GM19438 (cell line): ENCODE results near the gene WDR44.
"Not testable (repeated sequence)": the region's sequence is repeated elsewhere in the genome, so short reads cannot be mapped to it uniquely, and the experiment has no call there.

ENCODE experiments used
- ATAC-seq: cut with Tn5 transposase; IDR thresholded peaks from one replicate; pipeline ENCODE4 v1.9.1; 2021; ENCODE audit warnings: low read depth; ENCODE audit not compliant: unreplicated experiment

The WDR44 gene, protein sequence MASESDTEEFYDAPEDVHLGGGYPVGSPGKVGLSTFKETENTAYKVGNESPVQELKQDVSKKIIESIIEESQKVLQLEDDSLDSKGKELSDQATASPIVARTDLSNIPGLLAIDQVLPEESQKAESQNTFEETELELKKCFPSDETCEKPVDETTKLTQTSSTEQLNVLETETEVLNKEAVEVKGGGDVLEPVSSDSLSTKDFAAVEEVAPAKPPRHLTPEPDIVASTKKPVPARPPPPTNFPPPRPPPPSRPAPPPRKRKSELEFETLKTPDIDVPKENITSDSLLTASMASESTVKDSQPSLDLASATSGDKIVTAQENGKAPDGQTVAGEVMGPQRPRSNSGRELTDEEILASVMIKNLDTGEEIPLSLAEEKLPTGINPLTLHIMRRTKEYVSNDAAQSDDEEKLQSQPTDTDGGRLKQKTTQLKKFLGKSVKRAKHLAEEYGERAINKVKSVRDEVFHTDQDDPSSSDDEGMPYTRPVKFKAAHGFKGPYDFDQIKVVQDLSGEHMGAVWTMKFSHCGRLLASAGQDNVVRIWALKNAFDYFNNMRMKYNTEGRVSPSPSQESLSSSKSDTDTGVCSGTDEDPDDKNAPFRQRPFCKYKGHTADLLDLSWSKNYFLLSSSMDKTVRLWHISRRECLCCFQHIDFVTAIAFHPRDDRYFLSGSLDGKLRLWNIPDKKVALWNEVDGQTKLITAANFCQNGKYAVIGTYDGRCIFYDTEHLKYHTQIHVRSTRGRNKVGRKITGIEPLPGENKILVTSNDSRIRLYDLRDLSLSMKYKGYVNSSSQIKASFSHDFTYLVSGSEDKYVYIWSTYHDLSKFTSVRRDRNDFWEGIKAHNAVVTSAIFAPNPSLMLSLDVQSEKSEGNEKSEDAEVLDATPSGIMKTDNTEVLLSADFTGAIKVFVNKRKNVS

DNA sequence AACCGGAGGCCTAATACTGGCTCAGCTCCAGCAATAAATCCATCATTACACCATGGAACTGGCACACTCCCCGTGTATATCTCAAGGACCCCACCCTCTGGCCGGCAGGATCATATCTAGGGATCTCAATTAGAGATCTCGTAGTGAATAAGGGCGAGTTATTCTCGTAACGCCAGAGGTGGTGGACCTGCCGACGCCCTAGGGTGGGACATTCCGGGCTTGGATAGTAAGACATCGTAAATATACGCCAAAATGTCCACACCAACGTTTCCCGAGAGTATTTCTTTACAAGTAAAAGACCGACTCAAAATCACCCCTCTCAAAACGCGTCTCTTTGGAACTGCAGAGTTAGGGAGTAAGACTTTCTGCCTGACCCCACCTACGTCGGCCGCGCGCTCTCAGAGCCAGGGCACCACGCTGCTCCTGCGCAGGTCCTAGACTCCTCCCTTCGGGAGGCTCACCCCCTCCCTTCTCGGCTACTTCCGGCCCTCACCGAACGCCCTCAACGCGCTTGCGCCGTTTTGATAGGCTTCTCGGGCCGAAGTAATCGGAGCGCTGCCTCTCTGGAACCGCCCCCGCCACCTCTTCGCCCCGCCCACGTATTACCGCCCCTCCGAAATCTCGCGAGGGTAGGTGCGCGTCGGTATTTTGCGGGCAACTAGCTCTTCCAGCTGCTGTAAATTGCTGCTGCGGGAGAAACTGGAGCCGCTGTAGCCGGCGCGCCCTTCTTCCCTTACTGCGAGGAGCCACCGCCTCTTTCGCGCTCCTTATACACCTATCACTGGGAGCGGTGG is at the start of gene WDR44:
Gene WDR44, plus strand, starts transcription at position 643 of the 794 bp plus-strand sequence. CDS start 398 bp downstream, outside the sequence.
- ATAC-seq = peak; percentile 84

DNA sequence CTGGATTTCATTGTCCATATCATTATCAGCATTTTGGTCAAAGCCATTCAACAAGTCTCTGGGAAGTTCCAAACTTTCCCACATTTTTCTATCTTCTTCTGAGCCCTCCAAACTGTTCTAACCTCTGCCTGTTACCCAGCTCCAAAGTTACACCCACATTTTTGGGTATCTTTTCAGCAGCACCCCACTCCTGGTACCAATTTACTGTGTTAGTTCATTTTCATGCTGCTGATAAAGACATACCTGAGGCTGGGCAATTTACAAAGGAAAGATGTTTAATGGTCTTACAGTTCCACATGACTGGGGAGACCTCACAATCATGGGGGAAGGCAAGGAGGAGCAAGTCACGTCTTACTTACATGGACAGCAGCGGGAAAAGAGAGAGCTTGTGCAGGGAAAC is 40.1 kb upstream of the WDR44 start:
- not testable (repeated sequence) for ATAC-seq

DNA sequence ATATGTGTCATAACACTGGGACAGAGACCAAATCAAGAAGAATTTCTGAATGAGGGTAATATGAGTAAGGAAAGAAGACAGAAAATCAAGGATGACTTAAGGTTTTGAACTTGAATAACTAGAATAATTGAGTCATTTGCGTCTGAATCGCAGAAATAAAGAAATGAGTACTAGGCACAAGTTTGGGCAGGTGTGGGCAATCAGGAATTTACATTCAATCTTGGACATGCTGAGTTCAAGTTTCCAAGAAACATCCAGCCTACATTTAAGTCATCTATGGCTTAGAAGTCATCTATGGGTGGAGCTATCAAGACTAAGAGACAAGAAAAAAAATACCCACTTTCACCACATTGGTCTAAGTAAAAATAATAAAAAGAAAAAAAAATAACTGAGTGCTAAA is 30.4 kb upstream of the WDR44 start:
- ATAC-seq = no peak

DNA sequence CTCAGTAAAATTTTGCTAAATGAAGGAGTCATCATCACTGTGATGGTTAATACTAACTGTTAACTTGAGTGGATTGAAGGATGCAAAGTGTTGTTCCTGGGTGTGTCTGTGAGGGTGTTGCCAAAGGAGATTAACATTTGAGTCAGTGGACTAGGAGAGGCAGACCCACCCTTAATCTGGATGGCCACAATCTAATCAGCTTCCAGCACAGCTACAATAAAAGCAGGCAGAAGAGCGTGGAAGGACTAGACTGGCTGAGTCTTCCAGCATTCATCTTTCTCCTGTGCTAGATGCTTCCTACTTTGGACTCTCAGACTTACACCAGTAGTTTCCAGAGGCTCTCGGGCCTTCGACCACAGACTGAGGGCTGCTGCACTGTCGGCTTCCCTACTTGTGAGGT is 21.3 kb upstream of the WDR44 start:
- no peak for ATAC-seq

DNA sequence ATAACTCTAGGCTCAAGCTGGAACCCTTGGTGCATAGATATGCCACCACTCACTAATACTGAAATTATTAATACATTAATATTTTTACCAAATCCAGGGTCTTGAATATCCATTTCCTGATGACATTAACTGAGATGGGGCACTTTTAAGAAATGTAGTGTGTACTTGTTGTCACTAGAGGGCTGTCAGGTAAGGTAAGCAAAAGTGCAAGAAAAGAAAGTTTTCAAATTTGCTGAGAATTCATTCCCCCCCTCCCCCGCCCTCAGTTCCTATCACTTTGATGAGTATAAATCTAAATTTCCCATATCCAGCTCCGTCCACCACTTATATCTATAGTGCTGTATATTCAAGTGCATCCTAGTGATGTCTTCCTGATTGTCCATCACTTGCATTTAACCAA is 20.5 kb upstream of the WDR44 start:
- no peak for ATAC-seq

DNA sequence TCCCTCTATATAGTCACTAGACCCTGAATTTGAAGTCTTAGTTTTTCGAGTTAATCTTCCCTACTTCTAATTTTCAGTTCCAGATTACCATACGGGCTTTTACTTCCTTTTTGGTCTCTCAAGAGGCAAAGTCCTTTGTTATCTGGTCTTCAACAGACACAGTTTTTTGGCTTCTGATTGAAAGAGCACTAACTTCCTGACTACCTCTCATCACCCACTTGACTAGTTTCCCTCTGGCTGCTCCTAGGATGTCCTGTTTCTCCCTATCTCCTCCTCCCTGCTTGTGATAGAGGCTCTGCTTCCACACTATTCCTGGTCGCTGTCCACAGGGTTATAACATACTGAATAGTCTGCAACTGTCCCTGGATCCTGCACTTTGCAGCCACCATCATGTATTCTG is 16.7 kb upstream of the WDR44 start:
- no peak for ATAC-seq

DNA sequence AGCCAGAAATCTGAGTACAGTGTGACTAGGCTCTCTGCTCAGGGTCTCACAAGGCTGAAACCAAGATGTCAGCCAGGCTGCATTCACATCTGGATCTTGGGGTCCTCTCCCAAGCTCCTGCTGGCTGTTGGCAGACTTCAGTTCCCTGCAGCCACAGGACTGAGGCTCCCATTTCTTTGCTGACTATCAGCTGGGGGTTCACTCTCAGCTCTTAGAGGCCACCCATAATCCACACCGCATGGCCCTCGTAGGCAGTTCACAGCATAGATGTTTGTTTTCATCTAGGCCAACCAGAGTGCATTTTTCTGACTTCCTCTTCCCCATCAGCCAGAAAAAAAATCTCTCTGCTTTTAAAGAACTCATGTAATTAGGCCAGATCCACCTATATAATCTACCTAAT is 8.2 kb upstream of the WDR44 start:
- no peak for ATAC-seq

DNA sequence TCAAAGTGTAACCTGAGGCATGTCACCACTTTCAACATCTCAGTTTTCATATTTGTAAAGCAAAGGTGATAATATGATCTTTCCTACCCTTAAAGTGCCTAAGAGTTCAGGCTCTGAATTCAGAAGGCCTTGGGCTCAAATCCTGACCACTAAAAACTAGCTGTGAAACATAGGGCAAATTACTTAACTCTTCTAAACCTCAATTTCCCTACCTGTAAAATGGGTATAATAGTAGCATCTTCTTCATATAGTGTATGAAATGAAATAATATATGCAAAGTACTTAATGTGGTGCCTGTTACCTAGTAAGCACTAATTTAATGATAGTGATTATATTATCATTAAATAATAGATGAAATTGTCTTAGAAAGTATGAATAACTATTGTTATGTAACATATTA is 7.0 kb upstream of the WDR44 start:
- ATAC-seq = no peak

DNA sequence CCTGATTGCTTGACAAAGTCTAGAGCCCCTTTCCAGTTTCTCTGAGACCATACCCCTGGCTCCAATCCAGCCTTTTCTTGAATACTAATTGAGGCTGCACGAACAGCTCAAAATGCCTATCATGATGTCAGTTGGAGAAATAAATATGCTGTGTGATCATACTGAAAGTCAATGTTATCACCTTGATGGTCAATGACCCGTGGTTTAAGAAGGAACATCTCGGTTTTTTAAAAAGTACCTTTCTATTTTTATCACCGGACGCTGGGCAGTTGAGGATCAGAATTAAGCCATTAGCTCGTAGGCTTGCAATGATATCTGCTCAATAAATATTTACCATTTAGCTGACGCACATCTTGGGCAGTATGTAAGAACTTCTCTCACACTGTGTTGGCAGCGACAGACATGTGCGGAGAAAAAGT is 852 bp upstream of the WDR44 start:
- peak; percentile 3 for ATAC-seq

DNA sequence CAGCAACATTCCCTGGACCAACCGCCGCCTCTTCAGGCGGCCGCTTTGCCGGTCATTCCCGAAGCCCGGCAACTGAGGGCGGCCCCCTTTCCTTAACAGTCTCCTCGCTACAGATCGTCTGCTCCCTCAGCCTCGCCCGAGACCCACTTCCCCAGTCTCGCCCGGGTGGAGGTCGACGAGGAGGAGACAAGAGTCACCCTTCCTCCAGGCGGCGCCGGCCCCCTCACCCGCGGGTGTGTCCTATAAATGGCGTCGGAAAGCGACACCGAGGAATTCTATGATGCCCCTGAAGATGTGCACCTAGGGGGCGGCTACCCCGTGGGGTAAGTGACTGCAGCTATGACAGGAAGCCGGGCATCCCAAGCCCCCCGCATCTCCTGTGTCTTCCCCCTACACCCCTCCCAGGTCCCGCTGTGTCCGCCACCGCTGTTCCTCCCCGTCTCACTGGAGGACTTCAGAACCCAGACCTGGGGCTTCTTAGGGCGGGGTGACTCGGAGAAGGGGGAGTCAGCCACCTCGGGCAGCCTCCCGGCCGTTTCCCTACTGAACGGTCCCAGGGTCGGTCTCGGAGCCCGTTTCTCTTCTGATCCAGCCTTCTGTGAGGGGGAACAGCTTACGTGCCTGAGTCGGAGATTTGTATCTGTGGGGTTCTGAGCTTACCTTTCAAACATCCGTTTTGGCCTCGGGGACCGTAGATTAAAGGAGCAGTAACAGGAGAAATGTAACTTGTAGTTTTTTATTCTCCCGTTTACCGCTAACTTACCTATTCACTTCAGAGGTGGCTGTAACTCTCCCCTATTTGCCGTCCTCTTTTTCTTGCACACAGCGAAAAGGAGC is 570 bp downstream of the WDR44 start:
- peak; percentile 30 for ATAC-seq

DNA sequence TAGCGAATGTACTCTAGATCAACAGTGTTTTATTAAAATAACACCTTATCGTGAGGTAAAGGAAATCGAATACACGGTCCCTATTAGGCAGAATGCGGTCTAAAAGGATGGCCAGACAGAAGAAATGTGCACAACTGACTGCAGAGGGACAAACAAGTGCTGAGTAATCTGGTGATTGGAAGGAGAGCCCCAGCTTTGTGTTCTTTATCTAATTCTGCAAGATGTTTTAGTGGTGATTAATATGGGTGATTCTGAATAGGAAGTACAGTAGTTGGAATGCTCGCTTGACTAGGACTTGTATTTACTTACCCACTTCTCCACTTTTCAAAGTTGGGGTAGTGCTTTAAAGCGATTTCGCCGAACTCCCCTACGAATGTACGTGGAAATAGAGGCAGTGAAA is 1.2 kb downstream of the WDR44 start:
- ATAC-seq = no peak

DNA sequence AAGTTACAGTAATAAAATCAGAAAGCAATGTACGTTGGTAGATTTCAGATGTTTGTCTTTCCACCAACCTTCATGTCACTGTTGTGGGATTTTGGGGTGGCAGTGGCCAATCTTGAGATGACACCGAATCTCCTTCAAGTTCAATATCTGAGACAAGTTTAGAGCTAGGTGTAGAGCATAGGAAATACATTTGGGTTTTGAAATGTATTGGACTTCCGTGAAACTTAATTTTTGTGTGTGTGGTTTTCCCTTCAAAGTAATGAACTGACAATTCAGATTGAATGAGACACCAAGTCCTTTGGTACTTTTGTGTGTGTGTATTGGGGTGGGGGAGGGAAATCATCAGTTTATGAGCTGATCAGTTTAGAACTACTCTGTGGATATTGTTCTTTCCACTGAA is 1.8 kb downstream of the WDR44 start:
- ATAC-seq = no peak

DNA sequence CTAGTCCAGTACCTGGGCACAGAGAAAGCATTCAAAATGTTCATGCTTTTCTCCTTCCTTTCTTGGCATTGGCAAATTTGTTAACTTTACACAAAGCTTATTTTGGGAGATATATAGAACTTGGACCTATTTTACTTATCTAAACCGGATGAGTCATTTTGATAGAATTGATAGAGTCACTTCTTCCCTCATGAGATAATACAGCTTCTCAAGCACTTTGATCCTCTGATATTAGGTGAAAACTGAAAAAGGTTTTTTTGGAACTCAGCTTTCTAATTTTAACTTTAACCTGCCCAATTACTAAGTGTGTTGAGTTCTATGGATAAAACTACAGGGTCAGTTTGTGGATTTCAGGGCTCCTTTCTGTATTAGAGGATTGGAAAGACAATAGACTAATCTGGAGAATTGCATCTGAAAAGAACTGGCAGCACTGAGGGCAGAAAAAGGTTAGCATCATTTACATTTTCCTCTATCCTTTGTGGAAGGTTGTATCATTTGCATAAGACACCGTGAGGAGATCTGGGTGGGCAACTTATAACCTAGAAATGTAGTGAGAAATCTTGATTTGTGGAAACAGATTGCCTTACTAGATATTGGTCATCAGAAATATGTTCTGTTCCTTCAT is 2.4 kb downstream of the WDR44 start:
- no peak for ATAC-seq

DNA sequence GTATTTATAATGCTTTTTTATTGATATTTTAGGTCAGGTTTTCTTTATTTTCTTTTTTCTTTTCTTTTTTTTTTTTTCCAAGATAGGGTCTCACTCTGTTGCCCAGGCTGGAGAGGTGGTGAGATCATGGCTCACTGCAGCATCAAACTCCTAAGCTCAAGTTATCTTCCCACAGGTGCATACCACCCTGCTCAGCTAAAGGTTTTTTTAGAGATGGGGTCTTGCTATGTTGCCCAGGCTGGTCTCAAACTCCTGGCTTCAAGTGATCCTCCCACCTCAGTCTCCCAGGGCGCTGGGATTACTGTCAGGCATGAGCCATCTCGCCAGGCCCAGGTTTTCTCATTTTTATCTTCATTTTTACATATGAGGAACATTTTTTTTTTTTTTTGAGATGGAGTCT is 3.3 kb downstream of the WDR44 start:
- ATAC-seq = no peak

DNA sequence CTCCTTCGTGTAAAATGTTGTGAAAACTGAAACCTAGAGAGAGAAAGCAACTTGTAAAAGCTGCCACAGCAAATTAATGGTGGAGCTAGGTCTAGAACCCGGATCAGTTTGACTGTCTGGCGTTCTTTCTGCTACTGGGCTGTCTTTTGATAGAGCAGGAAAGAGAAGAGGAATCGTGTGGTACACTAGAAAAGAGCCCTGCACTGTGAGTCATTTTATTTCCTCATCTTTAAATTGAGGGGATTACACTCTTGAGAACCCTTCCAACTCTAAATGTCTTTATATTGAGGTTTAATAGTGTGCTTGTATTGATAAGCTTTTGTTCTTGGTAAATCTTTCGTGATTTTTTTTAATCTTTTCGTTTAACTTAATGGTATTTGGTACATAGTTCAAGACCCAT is 4.3 kb downstream of the WDR44 start:
- ATAC-seq = no peak

DNA sequence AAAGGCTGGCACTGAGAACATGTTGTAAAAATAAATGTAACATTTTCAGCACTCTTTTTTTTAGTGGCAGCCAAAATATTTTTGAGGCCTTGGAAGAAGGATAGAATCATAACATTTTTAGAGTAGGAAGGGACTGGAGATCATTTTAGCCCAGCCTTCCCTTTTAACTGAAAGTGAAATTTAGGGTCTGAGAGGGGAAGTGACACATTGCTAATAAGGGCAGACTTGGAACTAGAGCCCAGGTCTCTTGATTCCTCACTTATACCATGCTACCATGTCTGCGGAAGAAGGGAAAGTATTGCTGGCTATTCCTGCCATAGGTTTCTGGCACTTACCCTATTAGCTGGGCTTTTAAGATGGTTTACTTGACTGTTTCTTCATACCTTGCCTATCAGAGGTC is 4.8 kb downstream of the WDR44 start:
- ATAC-seq = no peak

DNA sequence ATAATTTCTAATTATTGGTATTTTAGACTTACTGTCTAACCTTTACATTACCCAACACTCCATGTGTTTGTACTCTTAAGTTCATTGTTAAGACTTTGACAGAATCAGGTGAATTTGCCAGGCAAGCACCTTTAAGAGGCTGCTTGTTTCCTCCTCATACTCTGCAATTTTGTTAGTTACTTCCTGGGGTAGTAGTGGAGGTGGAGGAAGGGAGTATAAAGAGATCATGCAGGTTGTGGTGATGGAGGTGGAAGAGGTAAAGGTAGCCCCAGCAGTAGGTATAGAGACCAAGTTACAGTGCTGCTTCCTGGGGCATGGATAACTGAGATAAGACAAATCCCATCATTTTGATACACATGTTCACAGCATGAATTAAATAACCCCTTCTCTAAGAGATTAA is 6.7 kb downstream of the WDR44 start:
- no peak for ATAC-seq

DNA sequence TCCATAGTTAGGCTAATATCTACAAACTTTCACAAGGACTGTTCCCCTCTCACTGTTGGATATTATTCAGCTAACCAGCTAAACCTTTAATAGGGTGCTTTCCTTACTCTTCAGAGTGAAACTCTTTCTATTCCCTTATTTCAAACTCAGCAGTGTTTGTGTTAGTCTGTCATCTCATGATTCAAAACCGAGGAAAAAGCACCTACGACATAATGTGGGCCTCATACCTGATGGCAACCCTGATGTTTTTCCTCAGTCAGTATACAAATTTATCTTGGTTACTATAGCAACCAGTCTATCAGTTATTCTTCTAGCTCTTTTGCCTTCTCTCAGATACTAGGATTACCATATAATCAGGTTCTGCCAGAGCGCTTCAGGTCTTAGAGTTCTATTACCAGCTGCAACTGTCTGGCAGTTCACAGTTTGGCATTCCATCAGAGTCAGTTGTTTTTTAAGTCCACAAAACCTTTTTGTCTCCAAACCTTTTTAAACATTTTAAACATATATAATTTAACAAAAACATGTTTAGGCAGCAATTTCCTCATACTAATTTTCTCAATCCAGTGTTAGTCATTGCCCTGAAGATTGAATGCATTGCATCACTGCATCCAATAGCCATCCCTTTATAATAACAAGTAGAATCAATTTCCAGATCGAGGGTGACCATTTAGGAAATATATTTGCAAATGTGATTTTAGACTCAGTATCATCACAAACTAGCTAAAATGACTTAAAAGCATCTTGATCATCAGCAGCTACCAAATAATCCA is 7.4 kb downstream of the WDR44 start:
- no peak for ATAC-seq
